HEK293 (cell line): ENCODE data around the gene BACH2.

ENCODE experiments used
- CTCF ChIA-PET: fragments of 350-600 bp; formaldehyde crosslinking; extraction: SDS; loops from one replicate; lab custom pipeline; 2021; ENCODE audit warnings: antibody characterized with exemption; lab: Yijun Ruan, JAX
- POLR2A ChIA-PET: fragments of 300-600 bp; formaldehyde crosslinking; extraction: SDS; loops from one replicate; lab custom pipeline; 2020; ENCODE audit warnings: antibody characterized with exemption, inconsistent platforms; lab: Yijun Ruan, JAX
- H3K27ac ChIP-seq: fragments of 200-500 bp; sonication (Bioruptor generic); 2 replicates; pipeline ENCODE4 v1.5.1; 2014; ENCODE audit warnings: low read depth, low read length, control low read depth, inconsistent platforms; ENCODE audit errors: extremely low read depth
- H3K36me3 ChIP-seq, 2 experiments: fragments of 200-500 bp in 1 of 2; sonication (Bioruptor generic) in 1 of 2; 1 replicate in 1 of 2; 2 replicates in 1 of 2; pipeline ENCODE4 v1.5.1; 2014 to 2017; ENCODE audit warnings: inconsistent platforms in 2 of 2, low read length in 2 of 2; ENCODE audit not compliant: control insufficient read depth in 2 of 2, insufficient read depth in 1 of 2
- H3K4me1 ChIP-seq: fragments of 200-500 bp; sonication (Bioruptor generic); 2 replicates; pipeline ENCODE4 v1.5.1; 2014; ENCODE audit warnings: mild to moderate bottlenecking, low read length, inconsistent platforms; ENCODE audit not compliant: control insufficient read depth, insufficient read depth
- H3K4me3 ChIP-seq: 2 replicates; pipeline ENCODE4 v1.5.1; 2011; ENCODE audit warnings: low read depth, mild to moderate bottlenecking, control low read depth, low read length, moderate library complexity
- H3K9me3 ChIP-seq: fragments of 200-500 bp; sonication (Bioruptor generic); 2 replicates; pipeline ENCODE4 v1.5.1; 2014; ENCODE audit warnings: low read depth, low read length, inconsistent platforms; ENCODE audit not compliant: control insufficient read depth, insufficient read depth
- AEBP2 ChIP-seq: fragments of 450-650 bp; formaldehyde crosslinking; IDR thresholded peaks from 2 replicates; pipeline ENCODE4 v1.5.1; 2016; ENCODE audit warnings: missing biosample characterization, missing genetic modification characterization, borderline replicate concordance
- FEZF1 ChIP-seq: fragments of 450-650 bp; formaldehyde crosslinking; IDR thresholded peaks from 2 replicates; pipeline ENCODE4 v1.5.1; 2016; ENCODE audit warnings: missing biosample characterization, missing genetic modification characterization
- GLI2 ChIP-seq: fragments of 450-650 bp; formaldehyde crosslinking; IDR thresholded peaks from 2 replicates; pipeline ENCODE4; 2017; ENCODE audit warnings: missing biosample characterization, missing genetic modification characterization, low read depth, borderline replicate concordance
- GLIS1 ChIP-seq: fragments of 450-650 bp; formaldehyde crosslinking; IDR thresholded peaks from 2 replicates; pipeline ENCODE4 v1.5.1; 2016; ENCODE audit warnings: missing biosample characterization, missing genetic modification characterization
- OSR2 ChIP-seq: fragments of 450-650 bp; formaldehyde crosslinking; IDR thresholded peaks from 2 replicates; pipeline ENCODE4 v1.5.1; 2016; ENCODE audit warnings: missing biosample characterization, missing genetic modification characterization
- REST ChIP-seq: fragments of 450-650 bp; formaldehyde crosslinking; IDR thresholded peaks from 2 replicates; pipeline ENCODE4 v1.5.1; 2016; ENCODE audit warnings: missing biosample characterization, missing genetic modification characterization
- ZFP69B ChIP-seq: fragments of 450-650 bp; formaldehyde crosslinking; IDR thresholded peaks from 2 replicates; pipeline ENCODE4 v1.5.1; 2016; ENCODE audit warnings: missing biosample characterization, missing genetic modification characterization
- ZNF133 ChIP-seq: fragments of 450-650 bp; formaldehyde crosslinking; IDR thresholded peaks from 2 replicates; pipeline ENCODE4 v1.5.1; 2016; ENCODE audit warnings: missing biosample characterization, missing genetic modification characterization
- ZNF140 ChIP-seq: fragments of 450-650 bp; formaldehyde crosslinking; IDR thresholded peaks from 2 replicates; pipeline ENCODE4 v1.5.1; 2016; ENCODE audit warnings: missing biosample characterization, missing genetic modification characterization
- ZNF175 ChIP-seq: fragments of 450-650 bp; formaldehyde crosslinking; IDR thresholded peaks from 2 replicates; pipeline ENCODE4 v1.5.1; 2016; ENCODE audit warnings: missing biosample characterization, missing genetic modification characterization
- ZNF202 ChIP-seq: fragments of 450-650 bp; formaldehyde crosslinking; IDR thresholded peaks from 2 replicates; pipeline ENCODE4 v1.5.1; 2016; ENCODE audit warnings: missing biosample characterization, missing genetic modification characterization, borderline replicate concordance
- ZNF239 ChIP-seq: fragments of 450-650 bp; formaldehyde crosslinking; IDR thresholded peaks from 2 replicates; pipeline ENCODE4 v1.5.1; 2016; ENCODE audit warnings: missing biosample characterization, missing genetic modification characterization
- ZNF335 ChIP-seq: fragments of 450-650 bp; formaldehyde crosslinking; conservative IDR thresholded peaks from 2 replicates; pipeline ENCODE4 v1.5.1; 2016; ENCODE audit warnings: missing biosample characterization, missing genetic modification characterization
- ZNF350 ChIP-seq: fragments of 450-650 bp; formaldehyde crosslinking; IDR thresholded peaks from 2 replicates; pipeline ENCODE4 v1.5.0; 2017; ENCODE audit warnings: missing biosample characterization, mild to moderate bottlenecking, missing genetic modification characterization
- ZNF433 ChIP-seq: fragments of 450-650 bp; formaldehyde crosslinking; IDR thresholded peaks from 2 replicates; pipeline ENCODE4 v1.5.1; 2016; ENCODE audit warnings: missing biosample characterization, missing genetic modification characterization, low read depth
- ZNF501 ChIP-seq: fragments of 450-650 bp; formaldehyde crosslinking; IDR thresholded peaks from 2 replicates; pipeline ENCODE4 v1.5.1; 2016; ENCODE audit warnings: missing biosample characterization, missing genetic modification characterization
- ZNF529 ChIP-seq: fragments of 450-650 bp; formaldehyde crosslinking; IDR thresholded peaks from 2 replicates; pipeline ENCODE4 v1.5.1; 2017; ENCODE audit warnings: missing genetic modification characterization, missing biosample characterization; ENCODE audit not compliant: insufficient replicate concordance
- ZNF560 ChIP-seq: fragments of 450-650 bp; formaldehyde crosslinking; IDR thresholded peaks from 2 replicates; pipeline ENCODE4 v1.5.1; 2017; ENCODE audit warnings: missing biosample characterization, missing genetic modification characterization, borderline replicate concordance
- ZNF571 ChIP-seq: fragments of 450-650 bp; formaldehyde crosslinking; IDR thresholded peaks from 2 replicates; pipeline ENCODE4 v1.5.0; 2017; ENCODE audit warnings: missing biosample characterization, missing genetic modification characterization
- ZNF585B ChIP-seq: fragments of 450-650 bp; formaldehyde crosslinking; IDR thresholded peaks from 2 replicates; pipeline ENCODE4 v1.5.1; 2016; ENCODE audit warnings: missing biosample characterization, missing genetic modification characterization
- ZNF621 ChIP-seq: fragments of 450-650 bp; formaldehyde crosslinking; IDR thresholded peaks from 2 replicates; pipeline ENCODE4 v1.5.1; 2017; ENCODE audit warnings: missing biosample characterization, missing genetic modification characterization
- ZNF626 ChIP-seq: fragments of 450-650 bp; sonication (Bioruptor Pico); formaldehyde crosslinking; IDR thresholded peaks from 2 replicates; pipeline ENCODE4 v1.5.1; 2018; ENCODE audit warnings: missing biosample characterization, missing genetic modification characterization, inconsistent platforms
- ZNF830 ChIP-seq: fragments of 450-650 bp; IDR thresholded peaks from 2 replicates; pipeline ENCODE4 v1.5.0; 2018; ENCODE audit warnings: missing biosample characterization, missing genetic modification characterization, low read depth, mild to moderate bottlenecking, moderate library complexity
- TF ChIP-seq, protein P1 (sequence below): fragments of 450-650 bp; formaldehyde crosslinking; IDR thresholded peaks from 2 replicates; pipeline ENCODE4 v1.5.1; 2017; ENCODE audit warnings: missing biosample characterization, missing genetic modification characterization

Gene BACH2

GRCh38 chr6:90203672-90204071 lies 93.0 kb downstream of the BACH2 start (continued):
- TF ChIP-seq REST (tag by site-specific recombination) = no peak
- no peak for TF ChIP-seq ZNF501 (tag by site-specific recombination)
- TF ChIP-seq, protein P1, sequence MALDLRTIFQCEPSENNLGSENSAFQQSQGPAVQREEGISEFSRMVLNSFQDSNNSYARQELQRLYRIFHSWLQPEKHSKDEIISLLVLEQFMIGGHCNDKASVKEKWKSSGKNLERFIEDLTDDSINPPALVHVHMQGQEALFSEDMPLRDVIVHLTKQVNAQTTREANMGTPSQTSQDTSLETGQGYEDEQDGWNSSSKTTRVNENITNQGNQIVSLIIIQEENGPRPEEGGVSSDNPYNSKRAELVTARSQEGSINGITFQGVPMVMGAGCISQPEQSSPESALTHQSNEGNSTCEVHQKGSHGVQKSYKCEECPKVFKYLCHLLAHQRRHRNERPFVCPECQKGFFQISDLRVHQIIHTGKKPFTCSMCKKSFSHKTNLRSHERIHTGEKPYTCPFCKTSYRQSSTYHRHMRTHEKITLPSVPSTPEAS (tag by site-specific recombination) = no peak
- no peak for TF ChIP-seq ZFP69B
- no peak for TF ChIP-seq ZNF335 (tag by site-specific recombination)
- no peak for TF ChIP-seq ZNF585B (tag by site-specific recombination)
- no peak for TF ChIP-seq GLIS1
- no peak for TF ChIP-seq ZNF239 (tag by site-specific recombination)
- TF ChIP-seq ZNF202 (tag by site-specific recombination) = no peak
- no peak for TF ChIP-seq OSR2 (tag by site-specific recombination)

GRCh38 chr6:90202156-90202555 lies 94.5 kb downstream of the BACH2 start:
- no peak overlapping the region for H3K27ac ChIP-seq
- peaks cover 13% of the 10 kb centered on the region for H3K4me1 ChIP-seq
- H3K4me3 ChIP-seq = no peak overlapping the region
- H3K36me3 ChIP-seq = peaks cover 0 to 16% of the 10 kb centered on the region in 2 experiments; a peak in 1 of 3 replicates
- POLR2A ChIA-PET = no interaction called here
- TF ChIP-seq GLI2 (no peak), ZNF350 (tag by site-specific recombination) (no peak), ZNF626 (tag by site-specific recombination) (no peak), ZNF433 (no peak), ZNF133 (no peak), AEBP2 (tag by site-specific recombination) (no peak), ZNF529 (tag by site-specific recombination) (no peak), ZNF560 (tag by site-specific recombination) (no peak), FEZF1 (tag by site-specific recombination) (no peak), ZNF830 (tag by site-specific recombination) (no peak), ZNF621 (tag by site-specific recombination) (no peak), ZNF140 (tag by site-specific recombination) (no peak), ZNF571 (tag by site-specific recombination) (no peak), ZNF175 (tag by site-specific recombination) (no peak)
- H3K9me3 ChIP-seq = no peaks in the 10 kb centered on the region
- CTCF ChIA-PET = interaction anchor here (0.5 to 1.5 kb wide), 8 partner anchors 9 to 689 kb away, joined by 3 to 5 read pairs (median 4); no protein-coding TSS in a partner anchor
